DND-41 (cell line): ENCODE results near the gene CGB3.

ENCODE experiments used
- ATAC-seq: fragments of 200-7000 bp; cut with Tn5 transposase; 3 replicates; pipeline ENCODE4 v1.9.1; 2021; ENCODE audit warnings: low read depth; ENCODE audit not compliant: insufficient read depth
- DNase-seq: peaks from one replicate; pipeline ENCODE4 v3.0.0-alpha.2; 2020
- H2AFZ ChIP-seq: 2 replicates; pipeline ENCODE4 v1.6.0; 2012; ENCODE audit warnings: low read depth, low read length
- H3K27ac ChIP-seq: 2 replicates; pipeline ENCODE4 v1.5.1; 2012; ENCODE audit warnings: low read length, inconsistent platforms
- H3K27me3 ChIP-seq: fragments of 200-600 bp; sonication (generic); 2 replicates; pipeline ENCODE4 v1.6.0; 2012; ENCODE audit warnings: low read length, mild to moderate bottlenecking, inconsistent platforms; ENCODE audit not compliant: insufficient read depth, poor library complexity
- H3K36me3 ChIP-seq: 2 replicates; pipeline ENCODE4 v1.5.1; 2012; ENCODE audit warnings: low read length, inconsistent platforms; ENCODE audit not compliant: insufficient read depth
- H3K4me1 ChIP-seq: 2 replicates; pipeline ENCODE4 v1.5.1; 2012; ENCODE audit warnings: mild to moderate bottlenecking, low read length; ENCODE audit not compliant: insufficient read depth
- H3K4me2 ChIP-seq: 2 replicates; pipeline ENCODE4 v1.6.0; 2012; ENCODE audit warnings: mild to moderate bottlenecking, moderate library complexity, low read length, inconsistent platforms; ENCODE audit not compliant: insufficient read depth
- H3K4me3 ChIP-seq, 2 experiments: fragments of 200-600 bp in 1 of 2; shearing (Covaris generic) in 1 of 2; 2 replicates each; pipeline ENCODE4 v1.5.1; 2012 to 2016; ENCODE audit warnings: inconsistent platforms in 2 of 2, low read length in 2 of 2, mild to moderate bottlenecking in 2 of 2, low read depth in 1 of 2, moderate library complexity in 1 of 2
- H3K79me2 ChIP-seq: 2 replicates; pipeline ENCODE4 v1.6.0; 2012; ENCODE audit warnings: low read length, inconsistent platforms; ENCODE audit not compliant: insufficient read depth
- H3K9ac ChIP-seq: 2 replicates; pipeline ENCODE4 v1.6.0; 2012; ENCODE audit warnings: low read depth, mild to moderate bottlenecking, inconsistent platforms, low read length, moderate library complexity
- H3K9me3 ChIP-seq: 2 replicates; pipeline ENCODE4 v1.5.1; 2012; ENCODE audit warnings: low read length, moderate library complexity, mild to moderate bottlenecking, inconsistent platforms; ENCODE audit not compliant: insufficient read depth, severe bottlenecking
- H4K20me1 ChIP-seq: 2 replicates; pipeline ENCODE4 v1.6.0; 2012; ENCODE audit warnings: low read length; ENCODE audit not compliant: insufficient read depth
- CTCF ChIP-seq: IDR thresholded peaks from 2 replicates; pipeline ENCODE4 v1.5.1; 2012; ENCODE audit warnings: borderline replicate concordance, low read length, moderate library complexity, mild to moderate bottlenecking; ENCODE audit not compliant: poor library complexity, severe bottlenecking; ENCODE audit errors: extremely low read depth
- EZH2 ChIP-seq: IDR thresholded peaks from 3 replicates; pipeline ENCODE4 v1.6.1; 2012; ENCODE audit warnings: borderline replicate concordance, low read depth, mild to moderate bottlenecking, moderate library complexity, low read length, inconsistent platforms; ENCODE audit not compliant: severe bottlenecking

CGB3 gene

GRCh38 chr19:49017041-49017665, 7.0 kb downstream of the CGB3 start, which contains the start of gene LHB:
Gene LHB (minus strand): TSS chr19:49017091. CDS start chr19:49017081, 10 bp downstream.
- no peaks in the 10 kb centered on the region for H3K79me2 ChIP-seq
- peaks cover 3% of the 10 kb centered on the region; the same call in 1 of the 2 replicates for H3K4me1 ChIP-seq
- H2AFZ ChIP-seq, result no peak within 1 kb of the TSS
- H3K4me3 ChIP-seq, result no peak within 1 kb of the TSS
- H3K9ac ChIP-seq, result no peak within 1 kb of the TSS
- no peak for ATAC-seq
- peaks cover 42% of the 10 kb centered on the region for H3K36me3 ChIP-seq
- H4K20me1 ChIP-seq, result peaks cover 6% of the 10 kb centered on the region; the same call in 1 of the 2 replicates
- H3K27me3 ChIP-seq, result peaks cover 3% of the 10 kb centered on the region
- TF ChIP-seq EZH2 (no peak), CTCF (no peak)
- H3K27ac ChIP-seq, result no peak within 1 kb of the TSS
- DNase-seq, result no peak
- no peak within 1 kb of the TSS for H3K4me2 ChIP-seq
- H3K9me3 ChIP-seq, result no peaks in the 10 kb centered on the region

- Histone ChIP-seq H3K79me2 (no peaks in the 10 kb centered on the region), H3K27me3 (peaks cover 3% of the 10 kb centered on the region), H3K4me2 (no peak overlapping the region), H3K9ac (no peak overlapping the region), H4K20me1 (peaks cover 13% of the 10 kb centered on the region; the same call in 1 of the 2 replicates), H3K27ac (no peak overlapping the region), H3K36me3 (peaks cover 51% of the 10 kb centered on the region), H2AFZ (no peak overlapping the region), H3K4me3 (no peak overlapping the region), H3K4me1 (peaks cover 3% of the 10 kb centered on the region; the same call in 1 of the 2 replicates), H3K9me3 (no peaks in the 10 kb centered on the region)
- ATAC-seq, result no peak
- DNase-seq, result no peak
- no peak for TF ChIP-seq EZH2
- TF ChIP-seq CTCF, result no peak
Observed at GRCh38 chr19:49016067-49016839, 7.9 kb downstream of the CGB3 start.

- no peak for ATAC-seq
- TF ChIP-seq EZH2, result no peak
- peak; percentile 2 for TF ChIP-seq CTCF
- no peak for DNase-seq
- Histone ChIP-seq H3K4me1 (no peaks in the 10 kb centered on the region), H3K4me3 (no peak overlapping the region), H3K27me3 (peaks cover 3% of the 10 kb centered on the region), H3K4me2 (no peak overlapping the region), H3K27ac (no peak overlapping the region), H3K36me3 (peaks cover 65% of the 10 kb centered on the region), H3K9ac (no peak overlapping the region), H3K9me3 (no peaks in the 10 kb centered on the region), H2AFZ (no peak overlapping the region), H4K20me1 (peaks cover 19% of the 10 kb centered on the region; the same call in 1 of the 2 replicates), H3K79me2 (no peaks in the 10 kb centered on the region)
Observed at GRCh38 chr19:49014870-49015255, 9.3 kb downstream of the CGB3 start.
